Neural cell (in vitro differentiated cells): ENCODE measurements around the gene RSPO4. TPM values are rescaled to one million over a fixed set of nuclear protein-coding genes. Genes with fewer than 3 reads are reported as not detected.

Experiments
- H2AFZ ChIP-seq: fragments of 200-600, 300-800 bp; sonication (generic), shearing (Covaris generic); 2 replicates; pipeline ENCODE4 v1.6.0; 2014; ENCODE audit warnings: low read depth, mild to moderate bottlenecking, antibody characterized with exemption, low read length, moderate library complexity
- H3F3A ChIP-seq: fragments of 200-600 bp; shearing (Covaris generic); 2 replicates; pipeline ENCODE4 v1.6.1; 2016; ENCODE audit warnings: mild to moderate bottlenecking, moderate library complexity, mixed read lengths, antibody characterized with exemption, low read length; ENCODE audit not compliant: insufficient read depth, poor library complexity, severe bottlenecking
- H3K27ac ChIP-seq: fragments of 200-600, 300-800 bp; sonication (generic), shearing (Covaris generic); 2 replicates; pipeline ENCODE4 v1.5.1; 2014; ENCODE audit warnings: mild to moderate bottlenecking, low read length, moderate library complexity
- H3K27me3 ChIP-seq: fragments of 300-800, 200-600 bp; sonication (generic), shearing (Covaris generic); 2 replicates; pipeline ENCODE4 v1.6.0; 2014; ENCODE audit warnings: mild to moderate bottlenecking, low read depth, low read length, moderate library complexity; ENCODE audit not compliant: insufficient read depth
- H3K36me3 ChIP-seq: fragments of 300-800, 200-600 bp; sonication (generic), shearing (Covaris generic); 2 replicates; pipeline ENCODE4 v1.5.1; 2014; ENCODE audit warnings: mild to moderate bottlenecking, antibody characterized with exemption, low read length, moderate library complexity; ENCODE audit not compliant: insufficient read depth
- H3K4me2 ChIP-seq: fragments of 300-800, 200-600 bp; sonication (generic), shearing (Covaris generic); 2 replicates; pipeline ENCODE4 v1.6.0; 2014; ENCODE audit warnings: mild to moderate bottlenecking, low read length
- H3K4me3 ChIP-seq: fragments of 300-800, 200-600 bp; sonication (generic), shearing (Covaris generic); 2 replicates; pipeline ENCODE4 v1.5.1; 2014; ENCODE audit warnings: mild to moderate bottlenecking, low read length, moderate library complexity
- H3K79me2 ChIP-seq: fragments of 200-600 bp; shearing (Covaris generic); replicated peaks from 2 replicates; pipeline ENCODE4 v1.6.0; 2014; ENCODE audit warnings: mild to moderate bottlenecking, low read length, moderate library complexity; ENCODE audit not compliant: insufficient read depth
- H3K9ac ChIP-seq: fragments of 300-800, 200-600 bp; sonication (generic), shearing (Covaris generic); 2 replicates; pipeline ENCODE4 v1.6.1; 2016; ENCODE audit warnings: mild to moderate bottlenecking, low read length, mixed read lengths
- H3K9me2 ChIP-seq: fragments of 200-600 bp; shearing (Covaris generic); 2 replicates; pipeline ENCODE4 v1.6.1; 2016; ENCODE audit warnings: mild to moderate bottlenecking, low read length, mixed read lengths; ENCODE audit not compliant: insufficient read depth
- H3K9me3 ChIP-seq: fragments of 200-600, 300-800 bp; sonication (generic), shearing (Covaris generic); 2 replicates; pipeline ENCODE4 v1.6.1; 2016; ENCODE audit warnings: mild to moderate bottlenecking, mixed run types, low read length, moderate library complexity, mixed read lengths
- H4K20me1 ChIP-seq: fragments of 200-600 bp; shearing (Covaris generic); 2 replicates; pipeline ENCODE4 v1.6.1; 2016; ENCODE audit warnings: mild to moderate bottlenecking, mixed run types; ENCODE audit not compliant: insufficient read depth
- CTCF ChIP-seq: fragments of 450-650 bp; IDR thresholded peaks from 2 replicates; pipeline ENCODE4 v1.5.1; 2014; ENCODE audit warnings: antibody characterized with exemption, mild to moderate bottlenecking, moderate library complexity; ENCODE audit not compliant: poor library complexity, severe bottlenecking
- EP300 ChIP-seq: fragments of 450-650 bp; conservative IDR thresholded peaks from 2 replicates; pipeline ENCODE4 v1.6.1; 2014; ENCODE audit warnings: antibody characterized with exemption, mild to moderate bottlenecking, moderate library complexity; ENCODE audit not compliant: poor library complexity, severe bottlenecking
- EZH2 ChIP-seq: fragments of 200-600, 300-800 bp; shearing (Covaris generic), sonication (generic); IDR thresholded peaks from 2 replicates; pipeline ENCODE4 v1.6.1; 2014; ENCODE audit warnings: antibody characterized with exemption, low read length, borderline replicate concordance, mild to moderate bottlenecking; ENCODE audit not compliant: insufficient read depth, poor library complexity, severe bottlenecking
- MXI1 ChIP-seq: fragments of 450-650 bp; conservative IDR thresholded peaks from 2 replicates; pipeline ENCODE4 v1.6.1; 2014; ENCODE audit warnings: antibody characterized with exemption, mild to moderate bottlenecking; ENCODE audit not compliant: poor library complexity, severe bottlenecking
- POLR2AphosphoS5 ChIP-seq: IDR thresholded peaks from 2 replicates; pipeline ENCODE4 v1.6.1; 2012
- RAD21 ChIP-seq: fragments of 450-650 bp; conservative IDR thresholded peaks from 2 replicates; pipeline ENCODE4 v1.6.1; 2014; ENCODE audit warnings: antibody characterized with exemption, mild to moderate bottlenecking, moderate library complexity
- REST ChIP-seq: IDR thresholded peaks from 2 replicates; pipeline ENCODE4 v1.6.1; 2012; ENCODE audit warnings: borderline replicate concordance
- SMC3 ChIP-seq: fragments of 450-650 bp; conservative IDR thresholded peaks from 2 replicates; pipeline ENCODE4 v1.6.1; 2014; ENCODE audit warnings: antibody characterized with exemption, mild to moderate bottlenecking, moderate library complexity; ENCODE audit not compliant: poor library complexity
- TAF1 ChIP-seq: IDR thresholded peaks from 2 replicates; pipeline ENCODE4 v1.6.1; 2012; ENCODE audit warnings: low read depth
- polyA plus RNA-seq: library from polyadenylated mRNA; depleted of rRNA; stranded (reverse); fragments of >200 nt; gene quantifications from 2 replicates; pipeline ENCODE4 v1.2.3, GENCODE V29; 2014

Gene RSPO4
- polyA plus RNA-seq, 1 donor from 2014 or later = 0.19 TPM

- Histone ChIP-seq H3K4me3 (no peak overlapping the region), H2AFZ (no peak overlapping the region), H3F3A (no peaks in the 10 kb centered on the region), H3K79me2 (no peaks in the 10 kb centered on the region), H4K20me1 (no peaks in the 10 kb centered on the region), H3K9me3 (no peaks in the 10 kb centered on the region), H3K36me3 (no peaks in the 10 kb centered on the region), H3K27me3 (no peaks in the 10 kb centered on the region), H3K4me2 (no peak overlapping the region), H3K27ac (no peak overlapping the region), H3K9me2 (no peaks in the 10 kb centered on the region), H3K9ac (no peak overlapping the region)
- no peak for TF ChIP-seq POLR2AphosphoS5
- no peak for TF ChIP-seq MXI1
- TF ChIP-seq SMC3 = no peak
- TF ChIP-seq RAD21 = no peak
- TF ChIP-seq CTCF = no peak
- TF ChIP-seq EZH2 = no peak
- no peak for TF ChIP-seq TAF1
- no peak for TF ChIP-seq EP300
- no peak for TF ChIP-seq REST
Observed at GRCh38 chr20:922781-923180, 79.3 kb downstream of the RSPO4 start.

- Histone ChIP-seq H3K4me2 (no peak overlapping the region), H3K36me3 (no peaks in the 10 kb centered on the region), H3F3A (no peaks in the 10 kb centered on the region), H4K20me1 (no peaks in the 10 kb centered on the region), H3K27me3 (no peaks in the 10 kb centered on the region), H3K9me3 (no peaks in the 10 kb centered on the region), H3K27ac (no peak overlapping the region), H3K9me2 (no peaks in the 10 kb centered on the region), H3K9ac (no peak overlapping the region), H3K4me3 (no peak overlapping the region), H2AFZ (no peak overlapping the region), H3K79me2 (no peaks in the 10 kb centered on the region)
- TF ChIP-seq EZH2 (no peak), REST (no peak), CTCF (no peak), MXI1 (no peak), TAF1 (no peak), RAD21 (no peak)
Observed at GRCh38 chr20:921068-921467, 81.0 kb downstream of the RSPO4 start.
